Body of pancreas (tissue), 4 donors: ENCODE data around the gene SKAP2. TPM values are rescaled to one million over a fixed set of nuclear protein-coding genes. Genes with fewer than 3 reads are reported as not detected.

Experiments used
- ATAC-seq: fragments of 150-250 bp; one replicate; pipeline ENCODE4 v1.9.1; 2016
- DNase-seq, 4 donors: peaks; one replicate each; pipeline ENCODE4 v3.0.0-alpha.2; 2019
- H3K27ac ChIP-seq, 4 donors: fragments of 200-600 bp; sonication (generic); 1 replicate in 3 of 4; 2 replicates in 1 of 4; pipeline versions ENCODE4 v1.5.1 to v1.6.1; 2016 to 2019; ENCODE audit warnings: mild to moderate bottlenecking in 1 of 4, mixed read lengths in 1 of 4, moderate library complexity in 1 of 4
- H3K27me3 ChIP-seq, 2 donors: fragments of 200-600 bp; sonication (generic); one replicate each; pipeline ENCODE4 v1.6.0; 2016; ENCODE audit warnings: mild to moderate bottlenecking in 1 of 2
- H3K36me3 ChIP-seq, 2 donors: fragments of 200-600 bp; sonication (generic); replicated peaks in 1 of 2; 2 replicates each; pipeline ENCODE4 v1.5.1; 2016; ENCODE audit warnings: low read depth in 2 of 2; ENCODE audit not compliant: insufficient read depth in 1 of 2
- H3K4me1 ChIP-seq: fragments of 200-600 bp; sonication (generic); one replicate; pipeline ENCODE4 v1.6.0; 2016
- H3K4me3 ChIP-seq, 2 donors: fragments of 200-600 bp; sonication (generic); 1 replicate in 1 of 2; 2 replicates in 1 of 2; pipeline ENCODE4 v1.5.1; 2016 to 2019
- H3K9me3 ChIP-seq, 3 donors: fragments of 200-600 bp; sonication (generic); 1 replicate in 2 of 3; 2 replicates in 1 of 3; pipeline ENCODE4 v1.5.1; 2016
- POLR2A ChIP-seq, 3 donors: fragments of 450-650 bp; IDR thresholded peaks; one replicate each; pipeline ENCODE4 v1.6.1; 2016; ENCODE audit warnings: antibody characterized with exemption in 3 of 3, mild to moderate bottlenecking in 2 of 3
- WGBS, 2 donors: methylation state at CpG; one replicate each; pipeline ENCODE4 v1.1.5; 2017; 5-methylcytosine and 5-hydroxymethylcytosine counted together
- intact Hi-C: fragments of 100-400 bp; cut with DNase I; formaldehyde crosslinking; loops from one replicate; pipeline ENCODE4 v1.15.1; 2023
- total RNA-seq, 2 donors: library from RNA; depleted of rRNA; stranded (reverse); fragments of >200 nt; gene quantifications; one replicate each; pipeline ENCODE4 v1.1.0, GENCODE V29; 2016
- TF ChIP-seq, protein P1 (sequence below), 7 experiments: fragments of 450-650 bp in 4 of 7; fragments of 200-600 bp in 3 of 7; sonication (generic) in 3 of 7; IDR thresholded peaks; one replicate each; pipeline ENCODE4 v1.5.1; 2016 to 2019; ENCODE audit warnings: antibody characterized with exemption in 7 of 7

The SKAP2 gene
- total RNA-seq, 2 donors from 2014 or later: 8.6 to 12.7 TPM

DNA sequence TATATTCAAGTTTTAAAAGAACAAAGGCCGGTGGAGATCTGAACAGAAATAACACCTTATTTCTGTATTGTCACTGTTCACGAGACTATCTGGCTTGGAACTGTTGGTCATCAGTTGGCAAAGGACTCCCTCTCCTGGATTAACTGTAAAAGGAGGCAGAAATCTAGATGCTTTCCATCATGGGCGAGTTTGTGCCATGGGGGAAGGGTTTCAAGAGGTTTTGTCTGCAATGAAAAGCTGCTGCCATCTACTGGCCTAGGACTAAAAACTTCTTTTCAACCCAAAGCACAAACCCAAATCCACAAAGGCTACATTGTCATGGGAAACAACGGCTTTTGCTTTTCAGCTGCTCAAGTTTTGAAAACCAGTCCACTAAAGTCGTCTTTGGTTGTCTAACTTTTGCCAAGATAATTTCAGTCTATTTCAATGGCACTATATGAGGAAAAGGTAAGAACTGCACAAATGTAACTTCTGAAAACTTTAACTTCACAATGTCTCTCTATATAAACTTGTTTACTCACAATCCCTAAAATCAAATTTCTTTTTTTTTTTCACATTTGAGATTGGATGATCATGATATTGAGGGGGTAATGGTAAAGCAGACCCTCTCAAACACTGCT, 196.8 kb downstream of the SKAP2 start:
- intact Hi-C loops: loop anchor here (5.0 kb wide), 1 partner anchor 295 kb away; no protein-coding TSS in a partner anchor
- 2 to 4% methylated on average over 5 of the region's 5 CpGs for WGBS, 2 donors

DNA sequence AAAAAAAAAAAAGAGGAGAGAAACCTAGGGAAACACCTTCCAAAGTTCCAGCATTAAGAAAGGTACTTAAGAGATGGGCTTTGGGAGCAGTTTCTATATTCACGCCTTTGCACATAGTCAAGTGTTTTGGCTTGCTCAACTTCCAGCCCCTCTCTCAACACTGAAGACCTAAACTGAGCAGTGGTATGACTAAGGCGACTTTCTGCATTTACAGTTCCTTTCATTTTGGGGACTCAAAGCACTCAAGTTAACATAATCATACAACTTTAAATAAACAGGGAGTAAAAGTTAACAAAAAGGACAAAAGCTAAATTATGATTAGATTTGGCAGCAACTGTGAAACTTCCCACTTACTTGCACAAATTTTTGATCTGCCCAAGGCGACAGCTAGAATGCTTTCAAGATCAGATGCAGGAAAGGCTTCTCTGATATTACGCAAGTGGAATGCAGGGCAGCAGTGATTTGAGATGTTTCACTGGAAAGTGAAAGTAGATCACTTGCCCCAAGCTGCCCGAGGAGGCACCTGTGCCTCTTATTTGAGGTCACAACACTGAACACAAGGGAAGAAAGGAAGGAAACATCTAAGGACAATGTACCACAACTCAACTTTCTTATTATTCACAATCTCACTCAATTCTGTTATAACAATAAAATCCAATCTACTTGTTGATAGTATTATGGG, 199.5 kb downstream of the SKAP2 start:
- WGBS, 2 donors: 30% methylated on average over 5 of the region's 5 CpGs
- intact Hi-C loops: loop anchor here (5.0 kb wide), 1 partner anchor 293 kb away; no protein-coding TSS in a partner anchor
- H3K27me3 ChIP-seq: no peaks in the 10 kb centered on the region
- no peak for TF ChIP-seq POLR2A (IDR thresholded peaks at IDR 0.05)
- TF ChIP-seq, protein P1, sequence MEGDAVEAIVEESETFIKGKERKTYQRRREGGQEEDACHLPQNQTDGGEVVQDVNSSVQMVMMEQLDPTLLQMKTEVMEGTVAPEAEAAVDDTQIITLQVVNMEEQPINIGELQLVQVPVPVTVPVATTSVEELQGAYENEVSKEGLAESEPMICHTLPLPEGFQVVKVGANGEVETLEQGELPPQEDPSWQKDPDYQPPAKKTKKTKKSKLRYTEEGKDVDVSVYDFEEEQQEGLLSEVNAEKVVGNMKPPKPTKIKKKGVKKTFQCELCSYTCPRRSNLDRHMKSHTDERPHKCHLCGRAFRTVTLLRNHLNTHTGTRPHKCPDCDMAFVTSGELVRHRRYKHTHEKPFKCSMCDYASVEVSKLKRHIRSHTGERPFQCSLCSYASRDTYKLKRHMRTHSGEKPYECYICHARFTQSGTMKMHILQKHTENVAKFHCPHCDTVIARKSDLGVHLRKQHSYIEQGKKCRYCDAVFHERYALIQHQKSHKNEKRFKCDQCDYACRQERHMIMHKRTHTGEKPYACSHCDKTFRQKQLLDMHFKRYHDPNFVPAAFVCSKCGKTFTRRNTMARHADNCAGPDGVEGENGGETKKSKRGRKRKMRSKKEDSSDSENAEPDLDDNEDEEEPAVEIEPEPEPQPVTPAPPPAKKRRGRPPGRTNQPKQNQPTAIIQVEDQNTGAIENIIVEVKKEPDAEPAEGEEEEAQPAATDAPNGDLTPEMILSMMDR (IDR thresholded peaks at IDR 0.05): no peak
- ATAC-seq: peak; percentile 75
- H3K27ac ChIP-seq: peak overlapping the region in 3 of 4 donors; percentile 48 to 54 (median 51)
- no peaks in the 10 kb centered on the region for H3K36me3 ChIP-seq
- H3K9me3 ChIP-seq: no peaks in the 10 kb centered on the region
- DNase-seq: peak; percentile 20 to 58 (median 50)
- no peak overlapping the region for H3K4me3 ChIP-seq
- no peaks in the 10 kb centered on the region for H3K4me1 ChIP-seq

More for the DNA sequence above, 196.8 kb downstream of the SKAP2 start:
- TF ChIP-seq, protein P1 (IDR thresholded peaks at IDR 0.05): peak; percentile 59 to 97 (median 93)
- TF ChIP-seq POLR2A (IDR thresholded peaks at IDR 0.05): no peak
- no peaks in the 10 kb centered on the region for H3K9me3 ChIP-seq
- DNase-seq (peak; percentile 72 to 90 (median 80)), ATAC-seq (peak; percentile 92)
- H3K4me3 ChIP-seq: no peak overlapping the region
- H3K27ac ChIP-seq: no peak overlapping the region
- H3K27me3 ChIP-seq: no peaks in the 10 kb centered on the region
- no peaks in the 10 kb centered on the region for H3K36me3 ChIP-seq
- H3K4me1 ChIP-seq: no peaks in the 10 kb centered on the region

DNA sequence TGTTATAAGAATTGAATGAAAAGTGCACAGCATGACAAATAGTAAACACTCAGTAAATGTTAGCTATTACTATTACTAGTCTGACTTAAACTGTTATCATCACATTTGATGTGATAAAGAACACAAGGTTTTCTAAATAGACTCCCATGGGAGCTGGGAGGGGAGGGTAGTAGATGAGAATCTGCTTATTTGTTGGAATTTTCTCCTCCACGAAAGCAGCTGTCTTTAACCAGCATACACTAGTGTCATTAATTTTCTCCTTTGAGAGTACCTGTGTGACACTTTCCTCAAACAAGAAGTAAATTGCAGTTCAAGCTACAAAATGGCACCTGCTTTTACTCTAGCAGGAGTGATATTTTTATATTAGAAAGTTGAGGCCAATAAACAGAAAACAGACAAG, 200.1 kb downstream of the SKAP2 start:
- H3K27me3 ChIP-seq: no peaks in the 10 kb centered on the region
- no peak overlapping the region for H3K4me3 ChIP-seq
- H3K36me3 ChIP-seq: no peaks in the 10 kb centered on the region
- no peaks in the 10 kb centered on the region for H3K9me3 ChIP-seq
- no peak for ATAC-seq
- no peak for DNase-seq
- H3K4me1 ChIP-seq: no peaks in the 10 kb centered on the region
- WGBS, 2 donors: 52 to 55% methylated on average over 1 of the region's 1 CpG
- no peak for TF ChIP-seq POLR2A (IDR thresholded peaks at IDR 0.05)
- TF ChIP-seq, protein P1 (IDR thresholded peaks at IDR 0.05): no peak
- intact Hi-C loops: no loop called here
- H3K27ac ChIP-seq: peak overlapping the region in 3 of 4 donors; percentile 48 to 54 (median 51)

DNA sequence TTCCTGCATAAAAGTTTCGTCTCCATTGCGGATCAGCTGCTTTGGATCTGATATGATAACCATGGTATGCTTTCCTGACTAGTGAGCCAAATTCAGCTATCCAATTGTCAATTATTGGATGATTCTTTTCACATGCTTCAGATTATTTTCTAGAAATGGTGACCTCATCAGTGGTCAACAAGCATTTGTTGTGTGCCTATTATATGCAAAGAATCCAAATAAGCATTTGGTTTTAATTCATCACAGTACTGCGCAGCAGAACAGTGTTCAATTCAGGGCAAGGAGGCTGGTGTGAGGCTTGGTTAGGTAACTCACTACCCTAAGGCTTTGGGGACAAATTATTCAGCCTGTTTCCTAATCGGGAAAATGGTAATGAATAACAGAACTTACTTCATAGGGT, 200.5 kb downstream of the SKAP2 start:
- H3K4me1 ChIP-seq: no peaks in the 10 kb centered on the region
- no peaks in the 10 kb centered on the region for H3K27me3 ChIP-seq
- no peaks in the 10 kb centered on the region for H3K9me3 ChIP-seq
- TF ChIP-seq POLR2A (IDR thresholded peaks at IDR 0.05): no peak
- intact Hi-C loops: no loop called here
- H3K36me3 ChIP-seq: no peaks in the 10 kb centered on the region
- WGBS, 2 donors: 64 to 72% methylated on average over 4 of the region's 4 CpGs
- ATAC-seq (no peak), DNase-seq (no peak)
- peak overlapping the region in 2 of 4 donors; percentile 26 to 54 for H3K27ac ChIP-seq
- no peak overlapping the region for H3K4me3 ChIP-seq

DNA sequence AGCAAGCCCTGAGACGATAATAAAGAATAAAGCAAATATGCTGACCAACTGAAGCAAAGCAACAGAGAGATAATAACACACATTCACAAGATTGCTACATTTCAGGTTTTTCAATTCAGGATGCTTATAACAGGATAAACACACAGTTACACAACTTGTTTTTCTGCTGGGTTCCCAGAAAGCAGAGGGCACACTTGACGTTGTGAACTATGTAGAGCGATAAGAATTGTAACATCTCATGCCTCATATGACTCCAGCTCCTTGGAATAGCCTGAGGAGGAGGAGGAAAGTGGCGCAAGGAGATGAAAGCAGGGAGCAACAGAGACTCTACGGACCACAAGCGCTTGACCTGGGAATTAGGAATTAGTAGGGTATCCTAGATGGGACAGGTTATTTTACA, 201.7 kb downstream of the SKAP2 start:
- peaks cover 5% of the 10 kb centered on the region for H3K4me1 ChIP-seq
- intact Hi-C loops: no loop called here
- no peak overlapping the region for H3K4me3 ChIP-seq
- no peaks in the 10 kb centered on the region for H3K36me3 ChIP-seq
- ATAC-seq (no peak), DNase-seq (no peak)
- H3K27ac ChIP-seq: no peak overlapping the region
- whole genome bisulfite sequencing, 2 donors: 89 to 92% methylated on average over 6 of the region's 6 CpGs
- no peak for TF ChIP-seq POLR2A (IDR thresholded peaks at IDR 0.05)
- TF ChIP-seq, protein P1 (IDR thresholded peaks at IDR 0.05): no peak
- no peaks in the 10 kb centered on the region for H3K9me3 ChIP-seq
- H3K27me3 ChIP-seq: no peaks in the 10 kb centered on the region
